A549 (cell line): Measurements from ENCODE around the gene CORO2A. TPM values are rescaled to one million over a fixed set of nuclear protein-coding genes. Genes with fewer than 3 reads are reported as not detected.

Source experiments
- ATAC-seq, 2 experiments: fragments of 200-7000 bp in 1 of 2; fragments of >200 bp in 1 of 2; cut with Nextera tagmentation in 1 of 2; cut with Tn5 transposase in 1 of 2; 3 replicates each; pipeline versions ENCODE4 v1.8.0 to v1.9.1; 2018 to 2020; ENCODE audit warnings: mild to moderate bottlenecking in 1 of 2, moderate library complexity in 1 of 2
- CTCF ChIA-PET: fragments of 300-600 bp; sonication (Branson Sonifier 250); formaldehyde crosslinking; extraction: SDS; loops from one replicate; lab custom pipeline; 2021; ENCODE audit warnings: antibody characterized with exemption, inconsistent platforms; lab: Yijun Ruan, JAX
- POLR2A ChIA-PET: fragments of 350-600 bp; formaldehyde crosslinking; extraction: SDS; loops from one replicate; lab custom pipeline; 2021; ENCODE audit warnings: antibody characterized with exemption, inconsistent platforms; lab: Yijun Ruan, JAX
- DNase-seq, 2 experiments: peaks; one replicate each; pipeline versions ENCODE4 v3.0.0 to v3.0.0-alpha.2; 2011 to 2016; ENCODE audit warnings: low read depth in 1 of 2, low spot score in 1 of 2
- FAIRE-seq: peaks from 2 replicates; lab custom pipeline; 2011; peaks lifted over from hg19 to GRCh38; lab: Jason Lieb, UNC
- H3K27ac ChIP-seq, 2 experiments: fragments of >200 bp; sonication (Bioruptor Twin); formaldehyde crosslinking; 3 replicates each; pipeline ENCODE4 v1.5.1; 2016 to 2017
- H3K4me1 ChIP-seq: fragments of >200 bp; sonication (Bioruptor Twin); formaldehyde crosslinking; 3 replicates; pipeline ENCODE4 v1.6.1; 2016
- H3K4me2 ChIP-seq: fragments of >200 bp; sonication (Bioruptor Twin); formaldehyde crosslinking; 3 replicates; pipeline ENCODE4 v1.6.1; 2016
- H3K4me3 ChIP-seq: fragments of >200 bp; sonication (Bioruptor Twin); formaldehyde crosslinking; 3 replicates; pipeline ENCODE4 v1.5.1; 2016
- H3K9me3 ChIP-seq: fragments of >200 bp; sonication (Bioruptor Twin); formaldehyde crosslinking; 3 replicates; pipeline ENCODE4 v1.6.1; 2016
- CBX2 ChIP-seq: fragments of 200-600 bp; sonication (generic); IDR thresholded peaks from 2 replicates; pipeline ENCODE4 v1.6.1; 2016; ENCODE audit warnings: low read depth, mild to moderate bottlenecking, borderline replicate concordance
- CEBPB ChIP-seq, 2 experiments: fragments of >200 bp in 1 of 2; sonication (Bioruptor Twin) in 1 of 2; formaldehyde crosslinking in 1 of 2; IDR thresholded peaks; 2 replicates each; pipeline ENCODE4 v1.6.1; 2012 to 2016
- CHD2 ChIP-seq: fragments of 150-350 bp; IDR thresholded peaks from 2 replicates; pipeline ENCODE4 v1.6.1; 2014; ENCODE audit warnings: low read length; ENCODE audit not compliant: partially characterized antibody
- EHMT2 ChIP-seq: fragments of 200-600 bp; sonication (generic); IDR thresholded peaks from 2 replicates; pipeline ENCODE4 v1.6.1; 2016; ENCODE audit warnings: antibody characterized with exemption, low read depth, mild to moderate bottlenecking, moderate library complexity
- EP300 ChIP-seq, 2 experiments: fragments of >200 bp; sonication (Bioruptor Twin); formaldehyde crosslinking; IDR thresholded peaks; 2 replicates in 1 of 2; 3 replicates in 1 of 2; pipeline ENCODE4 v1.6.1; 2016 to 2017
- FOXS1 ChIP-seq: fragments of 250-450 bp; sonication (Bioruptor Pico); IDR thresholded peaks from 2 replicates; pipeline ENCODE4 v1.5.0; 2020; ENCODE audit warnings: mild to moderate bottlenecking, moderate library complexity
- HEYL ChIP-seq: fragments of 250-450 bp; sonication (Bioruptor Pico); IDR thresholded peaks from 2 replicates; pipeline ENCODE4 v1.8.0; 2021; ENCODE audit warnings: mild to moderate bottlenecking, moderate library complexity
- HOXB5 ChIP-seq: fragments of 250-450 bp; sonication (Bioruptor Pico); IDR thresholded peaks from 2 replicates; pipeline ENCODE4 v1.5.0; 2020; ENCODE audit warnings: mild to moderate bottlenecking, moderate library complexity
- JUN ChIP-seq, 2 experiments: fragments of >200 bp; sonication (Bioruptor Twin); formaldehyde crosslinking; IDR thresholded peaks; 2 replicates in 1 of 2; 3 replicates in 1 of 2; pipeline ENCODE4 v1.6.1; 2016 to 2017
- JUNB ChIP-seq: fragments of >200 bp; sonication (Bioruptor Twin); formaldehyde crosslinking; IDR thresholded peaks from 2 replicates; pipeline ENCODE4 v1.6.1; 2016
- KDM5A ChIP-seq: fragments of 200-600 bp; sonication (generic); IDR thresholded peaks from 2 replicates; pipeline ENCODE4 v1.6.1; 2016; ENCODE audit warnings: antibody characterized with exemption, mild to moderate bottlenecking
- MAFK ChIP-seq: fragments of 450-650 bp; IDR thresholded peaks from 2 replicates; pipeline ENCODE4 v1.6.1; 2014; ENCODE audit not compliant: partially characterized antibody
- MAZ ChIP-seq: fragments of 150-350 bp; IDR thresholded peaks from 2 replicates; pipeline ENCODE4 v1.6.1; 2014; ENCODE audit warnings: antibody characterized with exemption, low read depth, low read length, borderline replicate concordance
- MYC ChIP-seq: IDR thresholded peaks from 2 replicates; pipeline ENCODE4 v1.6.1; 2012; ENCODE audit warnings: mild to moderate bottlenecking, inconsistent platforms, low read length, improper control_type of control experiment, borderline replicate concordance
- NR3C1 ChIP-seq: fragments of >200 bp; sonication (Bioruptor Twin); formaldehyde crosslinking; IDR thresholded peaks from 3 replicates; pipeline ENCODE4 v1.6.1; 2017
- PHF8 ChIP-seq: fragments of 200-600 bp; sonication (generic); IDR thresholded peaks from 2 replicates; pipeline ENCODE4 v1.6.1; 2016; ENCODE audit warnings: low read depth, mild to moderate bottlenecking, antibody characterized with exemption, moderate library complexity, borderline replicate concordance
- RFX5 ChIP-seq: fragments of 450-650 bp; IDR thresholded peaks from 2 replicates; pipeline ENCODE4 v1.7.1; 2014; ENCODE audit warnings: antibody characterized with exemption, mild to moderate bottlenecking, moderate library complexity
- SMC3 ChIP-seq: fragments of >200 bp; sonication (Bioruptor Twin); formaldehyde crosslinking; IDR thresholded peaks from 3 replicates; pipeline ENCODE4 v1.6.1; 2018; ENCODE audit warnings: inconsistent platforms
- SREBF2 ChIP-seq: fragments of 450-650 bp; IDR thresholded peaks from 2 replicates; pipeline ENCODE4 v1.6.1; 2014; ENCODE audit warnings: mild to moderate bottlenecking, moderate library complexity
- ZC3H11A ChIP-seq: fragments of 450-650 bp; IDR thresholded peaks from 2 replicates; pipeline ENCODE4 v1.6.1; 2014; ENCODE audit warnings: antibody characterized with exemption, mild to moderate bottlenecking
- ZNF302 ChIP-seq: fragments of 250-450 bp; sonication (Bioruptor Pico); IDR thresholded peaks from 2 replicates; pipeline ENCODE4 v1.9.0; 2021; ENCODE audit warnings: inconsistent platforms, mild to moderate bottlenecking, moderate library complexity
- WGBS: methylation state at CpG from one replicate; pipeline ENCODE4 v1.1.6; 2017; ENCODE audit errors: missing lambda C conversion rate; 5-methylcytosine and 5-hydroxymethylcytosine counted together
- polyA plus RNA-seq, 4 experiments: library from polyadenylated mRNA; depleted of rRNA in 3 of 4; stranded (reverse); fragments of >200 nt; fragmentation: RNase III in 1 of 4; extraction: RNeasy Plus Mini Kit Qiagen cat#74134 plus additional on column Dnase treatment in 1 of 4; gene quantifications; 2 replicates in 3 of 4; 3 replicates in 1 of 4; pipeline ENCODE4 v1.2.3, GENCODE V29; 2011 to 2017
- TF ChIP-seq, protein P1 (sequence below): fragments of >200 bp; sonication (Bioruptor Twin); formaldehyde crosslinking; IDR thresholded peaks from 2 replicates; pipeline ENCODE4 v1.6.1; 2016
- TF ChIP-seq, protein P2 (sequence below): IDR thresholded peaks from 2 replicates; pipeline ENCODE4 v1.6.1; 2012
- TF ChIP-seq, protein P3 (sequence below): fragments of >200 bp; sonication (Bioruptor Twin); formaldehyde crosslinking; IDR thresholded peaks from 3 replicates; pipeline ENCODE4 v1.5.1; 2016
- TF ChIP-seq, protein P4 (sequence below): fragments of 250-450 bp; sonication (Bioruptor Pico); IDR thresholded peaks from 2 replicates; pipeline ENCODE4 v1.5.0; 2020; ENCODE audit warnings: low read depth, mild to moderate bottlenecking, moderate library complexity

Gene CORO2A
- polyA plus RNA-seq, 2 of the 4 experiments (the other 2 are of a cell fraction), result 0.49 to 2.0 TPM

DNA sequence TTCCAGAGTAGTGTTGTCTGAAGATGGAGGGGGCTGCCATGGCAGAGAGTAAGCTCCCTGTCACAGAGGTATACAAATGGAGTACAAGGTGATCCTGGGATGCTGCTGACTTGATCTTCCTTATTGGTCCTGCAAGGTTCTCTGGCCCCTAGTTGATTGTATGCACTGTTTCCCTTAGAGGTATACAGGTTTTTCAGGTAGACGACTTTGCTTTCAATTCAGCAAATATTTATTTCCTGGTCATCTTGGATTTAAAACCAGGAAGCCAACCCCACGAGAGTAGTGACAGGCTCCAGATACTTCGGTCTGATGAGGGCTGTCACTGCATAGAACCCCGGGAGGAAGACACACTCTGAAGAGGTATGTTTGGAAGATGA is 56.9 kb downstream of the CORO2A start:
- ATAC-seq, result no peak
- POLR2A ChIA-PET, result no interaction called here
- TF ChIP-seq MAFK, result no peak
- no peak for TF ChIP-seq SMC3
- TF ChIP-seq PHF8, result no peak
- TF ChIP-seq HEYL (CRISPR knock-in tag), result no peak
- TF ChIP-seq EHMT2, result no peak
- TF ChIP-seq MAZ, result no peak
- TF ChIP-seq CHD2, result no peak
- no peak for TF ChIP-seq SREBF2
- no peak for TF ChIP-seq KDM5A
- TF ChIP-seq, all 56 proteins: peak for 0

DNA sequence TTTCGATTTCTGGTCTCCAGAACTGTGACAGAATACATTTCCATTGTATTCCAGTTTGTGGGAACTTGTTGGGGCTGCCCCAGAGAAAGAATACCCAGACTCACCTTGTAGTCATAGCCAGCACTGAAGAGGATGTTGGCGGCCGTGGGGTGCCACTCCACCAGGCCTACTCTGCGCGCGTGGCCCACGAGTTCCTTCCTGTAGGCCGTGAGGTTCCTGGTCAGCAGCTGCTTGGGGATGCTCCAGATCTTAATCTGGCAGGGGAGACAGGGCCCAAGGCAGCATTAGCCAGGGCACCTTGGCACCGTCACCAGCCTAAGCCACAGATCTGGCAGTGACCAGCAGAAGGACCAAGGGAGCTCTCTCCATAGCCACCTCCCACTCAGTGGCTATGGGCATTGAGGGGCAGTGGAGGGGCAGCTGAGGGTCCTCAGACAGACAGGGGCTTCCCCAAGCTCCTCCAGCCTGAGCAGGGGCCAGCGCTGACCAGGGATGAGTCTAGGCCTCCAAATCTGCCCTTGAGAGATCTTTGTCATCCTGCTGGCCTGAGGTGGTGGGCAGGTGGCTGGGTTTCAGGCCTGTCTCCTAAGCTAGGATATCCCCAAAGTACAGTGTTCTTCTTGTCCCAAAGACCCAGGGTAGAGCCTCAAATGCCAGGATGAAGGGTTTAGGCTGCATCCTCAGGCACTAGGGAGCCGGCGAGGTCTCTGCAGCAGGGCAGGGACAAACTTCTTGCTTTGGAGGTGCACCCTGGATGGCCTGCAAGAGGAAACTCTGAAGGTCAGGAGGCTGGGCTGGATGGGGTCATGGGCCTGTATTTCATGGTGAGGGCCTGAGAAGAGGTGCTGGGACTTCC is 57.5 kb downstream of the CORO2A start:
- ATAC-seq (no peak), DNase-seq (no peak), FAIRE-seq (no peak)
- Histone ChIP-seq H3K27ac (no peak overlapping the region), H3K4me2 (no peak overlapping the region), H3K4me1 (no peaks in the 10 kb centered on the region), H3K4me3 (no peak overlapping the region), H3K9me3 (no peaks in the 10 kb centered on the region)
- POLR2A ChIA-PET, result no interaction called here
- TF ChIP-seq JUN (IDR thresholded peaks at IDR 0.05), result no peak
- no peak for TF ChIP-seq ZC3H11A
- TF ChIP-seq EHMT2, result no peak
- no peak for TF ChIP-seq SREBF2
- no peak for TF ChIP-seq CBX2
- TF ChIP-seq SMC3, result no peak
- no peak for TF ChIP-seq JUNB
- TF ChIP-seq EP300 (IDR thresholded peaks at IDR 0.05), result no peak
- TF ChIP-seq, protein P1, sequence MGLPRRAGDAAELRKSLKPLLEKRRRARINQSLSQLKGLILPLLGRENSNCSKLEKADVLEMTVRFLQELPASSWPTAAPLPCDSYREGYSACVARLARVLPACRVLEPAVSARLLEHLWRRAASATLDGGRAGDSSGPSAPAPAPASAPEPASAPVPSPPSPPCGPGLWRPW, result no peak
- no peak for TF ChIP-seq FOXS1
- no peak for TF ChIP-seq MYC
- no peak for TF ChIP-seq ZNF302
- no peak for TF ChIP-seq PHF8
- TF ChIP-seq RFX5, result no peak
- TF ChIP-seq, protein P2, sequence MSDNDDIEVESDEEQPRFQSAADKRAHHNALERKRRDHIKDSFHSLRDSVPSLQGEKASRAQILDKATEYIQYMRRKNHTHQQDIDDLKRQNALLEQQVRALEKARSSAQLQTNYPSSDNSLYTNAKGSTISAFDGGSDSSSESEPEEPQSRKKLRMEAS, result no peak
- no peak for TF ChIP-seq HOXB5 (CRISPR knock-in tag)
- TF ChIP-seq, protein P3, sequence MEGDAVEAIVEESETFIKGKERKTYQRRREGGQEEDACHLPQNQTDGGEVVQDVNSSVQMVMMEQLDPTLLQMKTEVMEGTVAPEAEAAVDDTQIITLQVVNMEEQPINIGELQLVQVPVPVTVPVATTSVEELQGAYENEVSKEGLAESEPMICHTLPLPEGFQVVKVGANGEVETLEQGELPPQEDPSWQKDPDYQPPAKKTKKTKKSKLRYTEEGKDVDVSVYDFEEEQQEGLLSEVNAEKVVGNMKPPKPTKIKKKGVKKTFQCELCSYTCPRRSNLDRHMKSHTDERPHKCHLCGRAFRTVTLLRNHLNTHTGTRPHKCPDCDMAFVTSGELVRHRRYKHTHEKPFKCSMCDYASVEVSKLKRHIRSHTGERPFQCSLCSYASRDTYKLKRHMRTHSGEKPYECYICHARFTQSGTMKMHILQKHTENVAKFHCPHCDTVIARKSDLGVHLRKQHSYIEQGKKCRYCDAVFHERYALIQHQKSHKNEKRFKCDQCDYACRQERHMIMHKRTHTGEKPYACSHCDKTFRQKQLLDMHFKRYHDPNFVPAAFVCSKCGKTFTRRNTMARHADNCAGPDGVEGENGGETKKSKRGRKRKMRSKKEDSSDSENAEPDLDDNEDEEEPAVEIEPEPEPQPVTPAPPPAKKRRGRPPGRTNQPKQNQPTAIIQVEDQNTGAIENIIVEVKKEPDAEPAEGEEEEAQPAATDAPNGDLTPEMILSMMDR, result no peak
- TF ChIP-seq, protein P4, sequence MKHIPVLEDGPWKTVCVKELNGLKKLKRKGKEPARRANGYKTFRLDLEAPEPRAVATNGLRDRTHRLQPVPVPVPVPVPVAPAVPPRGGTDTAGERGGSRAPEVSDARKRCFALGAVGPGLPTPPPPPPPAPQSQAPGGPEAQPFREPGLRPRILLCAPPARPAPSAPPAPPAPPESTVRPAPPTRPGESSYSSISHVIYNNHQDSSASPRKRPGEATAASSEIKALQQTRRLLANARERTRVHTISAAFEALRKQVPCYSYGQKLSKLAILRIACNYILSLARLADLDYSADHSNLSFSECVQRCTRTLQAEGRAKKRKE (CRISPR knock-in tag), result no peak
- TF ChIP-seq CEBPB (IDR thresholded peaks at IDR 0.05), result no peak
- TF ChIP-seq NR3C1, result no peak
- CTCF ChIA-PET, result interaction anchor here (0.9 to 2.0 kb wide), 2 partner anchors 9 to 181 kb away, joined by 3 to 6 read pairs; no protein-coding TSS in a partner anchor
- 84% methylated on average over 11 of the region's 12 CpGs for WGBS

More for the DNA sequence above, 56.9 kb downstream of the CORO2A start:
- DNase-seq (no peak), FAIRE-seq (no peak)
- 62% methylated on average over 4 of the region's 4 CpGs for WGBS
- CTCF ChIA-PET, result no interaction called here
- Histone ChIP-seq H3K9me3 (no peaks in the 10 kb centered on the region), H3K4me3 (no peak overlapping the region), H3K4me1 (no peaks in the 10 kb centered on the region), H3K4me2 (no peak overlapping the region), H3K27ac (no peak overlapping the region)
